ENCODE data around the gene NCAPD3. TPM values are rescaled to one million over a fixed set of nuclear protein-coding genes. Genes with fewer than 3 reads are reported as not detected.

NCAPD3 gene
- total and polyA plus RNA-seq, 2 donors: 7.2 to 24.4 TPM

- H3K4me3 ChIP-seq (ENCODE audit: low read length in 2 of 2): peak overlapping the region; percentile 83 to 88
- no peaks in the 10 kb centered on the region for H3K9me3 ChIP-seq (ENCODE audit: control insufficient read depth in 2 of 2, insufficient read depth in 1 of 2, low read length in 1 of 2)
- 11% methylated on average over 5 of the region's 5 CpGs for WGBS
- no peaks in the 10 kb centered on the region for H3K27me3 ChIP-seq (ENCODE audit: control insufficient read depth in 2 of 2, insufficient read depth in 1 of 2, low read length in 1 of 2)
- peaks cover 12 to 23% of the 10 kb centered on the region in 2 donors for H3K36me3 ChIP-seq (ENCODE audit: control insufficient read depth in 2 of 2, insufficient read depth in 2 of 2, low read length in 1 of 2)
- no peak overlapping the region for H3K27ac ChIP-seq (ENCODE audit: low read depth in 1 of 2, low read length in 1 of 2)
- peak in 4 of 9 donors; percentile 2 to 52 (median 21) for DNase-seq (ENCODE audit: low read depth in 6 of 9, low spot score in 9 of 9)
- peaks cover 26 to 35% of the 10 kb centered on the region in 2 donors for H3K4me1 ChIP-seq (ENCODE audit: control insufficient read depth in 2 of 2, insufficient read depth in 2 of 2, low read length in 2 of 2)
These were observed 646 bp downstream of the NCAPD3 start for GRCh38 chr11:134223121-134223520.

- WGBS: 97% methylated on average over 3 of the region's 3 CpGs
- Histone ChIP-seq H3K27me3 (ENCODE audit: control insufficient read depth in 2 of 2, insufficient read depth in 1 of 2, low read length in 1 of 2) (no peaks in the 10 kb centered on the region), H3K27ac (ENCODE audit: low read depth in 1 of 2, low read length in 1 of 2) (no peak overlapping the region), H3K36me3 (ENCODE audit: control insufficient read depth in 2 of 2, insufficient read depth in 2 of 2, low read length in 1 of 2) (peaks cover 27 to 44% of the 10 kb centered on the region in 2 donors), H3K4me1 (ENCODE audit: control insufficient read depth in 2 of 2, insufficient read depth in 2 of 2, low read length in 2 of 2) (no peaks in the 10 kb centered on the region), H3K4me3 (ENCODE audit: low read length in 2 of 2) (no peak overlapping the region), H3K9me3 (ENCODE audit: control insufficient read depth in 2 of 2, insufficient read depth in 1 of 2, low read length in 1 of 2) (no peaks in the 10 kb centered on the region)
- DNase-seq (ENCODE audit: low read depth in 6 of 9, low spot score in 9 of 9): no peak
These were observed 7.0 kb downstream of the NCAPD3 start for GRCh38 chr11:134216816-134217215.

- WGBS: 98% methylated on average over 7 of the region's 7 CpGs
- Histone ChIP-seq H3K27me3 (ENCODE audit: control insufficient read depth in 2 of 2, insufficient read depth in 1 of 2, low read length in 1 of 2) (no peaks in the 10 kb centered on the region), H3K4me3 (ENCODE audit: low read length in 2 of 2) (no peak overlapping the region), H3K4me1 (ENCODE audit: control insufficient read depth in 2 of 2, insufficient read depth in 2 of 2, low read length in 2 of 2) (no peaks in the 10 kb centered on the region), H3K36me3 (ENCODE audit: control insufficient read depth in 2 of 2, insufficient read depth in 2 of 2, low read length in 1 of 2) (peaks cover 27 to 47% of the 10 kb centered on the region in 2 donors), H3K9me3 (ENCODE audit: control insufficient read depth in 2 of 2, insufficient read depth in 1 of 2, low read length in 1 of 2) (no peaks in the 10 kb centered on the region), H3K27ac (ENCODE audit: low read depth in 1 of 2, low read length in 1 of 2) (no peak overlapping the region)
- no peak for DNase-seq (ENCODE audit: low read depth in 6 of 9, low spot score in 9 of 9)
These were observed 7.9 kb downstream of the NCAPD3 start for GRCh38 chr11:134215836-134216235.

- Histone ChIP-seq H3K9me3 (ENCODE audit: control insufficient read depth in 2 of 2, insufficient read depth in 1 of 2, low read length in 1 of 2) (no peaks in the 10 kb centered on the region), H3K27me3 (ENCODE audit: control insufficient read depth in 2 of 2, insufficient read depth in 1 of 2, low read length in 1 of 2) (no peaks in the 10 kb centered on the region), H3K4me1 (ENCODE audit: control insufficient read depth in 2 of 2, insufficient read depth in 2 of 2, low read length in 2 of 2) (no peaks in the 10 kb centered on the region), H3K36me3 (ENCODE audit: control insufficient read depth in 2 of 2, insufficient read depth in 2 of 2, low read length in 1 of 2) (peaks cover 37 to 75% of the 10 kb centered on the region in 2 donors), H3K4me3 (ENCODE audit: low read length in 2 of 2) (no peak overlapping the region), H3K27ac (ENCODE audit: low read depth in 1 of 2, low read length in 1 of 2) (no peak overlapping the region)
- peak in 4 of 9 donors; percentile 17 to 49 (median 35) for DNase-seq (ENCODE audit: low read depth in 6 of 9, low spot score in 9 of 9)
- WGBS: 91% methylated on average over 16 of the region's 16 CpGs
These were observed 16.1 kb downstream of the NCAPD3 start for GRCh38 chr11:134207538-134208239.

- Histone ChIP-seq H3K9me3 (ENCODE audit: control insufficient read depth in 2 of 2, insufficient read depth in 1 of 2, low read length in 1 of 2) (no peaks in the 10 kb centered on the region), H3K27ac (ENCODE audit: low read depth in 1 of 2, low read length in 1 of 2) (no peak overlapping the region), H3K4me3 (ENCODE audit: low read length in 2 of 2) (no peak overlapping the region), H3K27me3 (ENCODE audit: control insufficient read depth in 2 of 2, insufficient read depth in 1 of 2, low read length in 1 of 2) (no peaks in the 10 kb centered on the region), H3K4me1 (ENCODE audit: control insufficient read depth in 2 of 2, insufficient read depth in 2 of 2, low read length in 2 of 2) (no peaks in the 10 kb centered on the region), H3K36me3 (ENCODE audit: control insufficient read depth in 2 of 2, insufficient read depth in 2 of 2, low read length in 1 of 2) (peaks cover 48 to 87% of the 10 kb centered on the region in 2 donors)
- WGBS: 98% methylated on average over 5 of the region's 5 CpGs
- no peak for DNase-seq (ENCODE audit: low read depth in 6 of 9, low spot score in 9 of 9)
These were observed 17.6 kb downstream of the NCAPD3 start for GRCh38 chr11:134206185-134206584.

GRCh38 chr11:134205729-134206128 is 18.0 kb downstream of the NCAPD3 start:
- H3K27ac ChIP-seq (ENCODE audit: low read depth in 1 of 2, low read length in 1 of 2): no peak overlapping the region
- H3K4me1 ChIP-seq (ENCODE audit: control insufficient read depth in 2 of 2, insufficient read depth in 2 of 2, low read length in 2 of 2): no peaks in the 10 kb centered on the region
- peaks cover 51 to 87% of the 10 kb centered on the region in 2 donors for H3K36me3 ChIP-seq (ENCODE audit: control insufficient read depth in 2 of 2, insufficient read depth in 2 of 2, low read length in 1 of 2)
- WGBS: 95% methylated on average over 9 of the region's 9 CpGs
- no peaks in the 10 kb centered on the region for H3K27me3 ChIP-seq (ENCODE audit: control insufficient read depth in 2 of 2, insufficient read depth in 1 of 2, low read length in 1 of 2)
- DNase-seq (ENCODE audit: low read depth in 6 of 9, low spot score in 9 of 9): no peak
- no peaks in the 10 kb centered on the region for H3K9me3 ChIP-seq (ENCODE audit: control insufficient read depth in 2 of 2, insufficient read depth in 1 of 2, low read length in 1 of 2)
- no peak overlapping the region for H3K4me3 ChIP-seq (ENCODE audit: low read length in 2 of 2)

- WGBS: 98% methylated on average over 4 of the region's 4 CpGs
- H3K27ac ChIP-seq (ENCODE audit: low read depth in 1 of 2, low read length in 1 of 2): no peak overlapping the region
- H3K9me3 ChIP-seq (ENCODE audit: control insufficient read depth in 2 of 2, insufficient read depth in 1 of 2, low read length in 1 of 2): no peaks in the 10 kb centered on the region
- no peaks in the 10 kb centered on the region for H3K27me3 ChIP-seq (ENCODE audit: control insufficient read depth in 2 of 2, insufficient read depth in 1 of 2, low read length in 1 of 2)
- DNase-seq (ENCODE audit: low read depth in 6 of 9, low spot score in 9 of 9): no peak
- H3K4me1 ChIP-seq (ENCODE audit: control insufficient read depth in 2 of 2, insufficient read depth in 2 of 2, low read length in 2 of 2): no peaks in the 10 kb centered on the region
- peaks cover 42 to 76% of the 10 kb centered on the region in 2 donors for H3K36me3 ChIP-seq (ENCODE audit: control insufficient read depth in 2 of 2, insufficient read depth in 2 of 2, low read length in 1 of 2)
- H3K4me3 ChIP-seq (ENCODE audit: low read length in 2 of 2): no peak overlapping the region
These were observed 21.1 kb downstream of the NCAPD3 start for GRCh38 chr11:134202661-134203060.

GRCh38 chr11:134200688-134201087 is 23.1 kb downstream of the NCAPD3 start:
- H3K27me3 ChIP-seq (ENCODE audit: control insufficient read depth in 2 of 2, insufficient read depth in 1 of 2, low read length in 1 of 2): no peaks in the 10 kb centered on the region
- no peak overlapping the region for H3K4me3 ChIP-seq (ENCODE audit: low read length in 2 of 2)
- no peaks in the 10 kb centered on the region for H3K4me1 ChIP-seq (ENCODE audit: control insufficient read depth in 2 of 2, insufficient read depth in 2 of 2, low read length in 2 of 2)
- no peak overlapping the region for H3K27ac ChIP-seq (ENCODE audit: low read depth in 1 of 2, low read length in 1 of 2)
- peaks cover 34 to 70% of the 10 kb centered on the region in 2 donors for H3K36me3 ChIP-seq (ENCODE audit: control insufficient read depth in 2 of 2, insufficient read depth in 2 of 2, low read length in 1 of 2)
- no peak for DNase-seq (ENCODE audit: low read depth in 6 of 9, low spot score in 9 of 9)
- WGBS: 98% methylated on average over 6 of the region's 6 CpGs
- no peaks in the 10 kb centered on the region for H3K9me3 ChIP-seq (ENCODE audit: control insufficient read depth in 2 of 2, insufficient read depth in 1 of 2, low read length in 1 of 2)

- Histone ChIP-seq H3K9me3 (ENCODE audit: control insufficient read depth in 2 of 2, insufficient read depth in 1 of 2, low read length in 1 of 2) (no peaks in the 10 kb centered on the region), H3K36me3 (ENCODE audit: control insufficient read depth in 2 of 2, insufficient read depth in 2 of 2, low read length in 1 of 2) (peaks cover 32 to 61% of the 10 kb centered on the region in 2 donors), H3K27ac (ENCODE audit: low read depth in 1 of 2, low read length in 1 of 2) (no peak overlapping the region), H3K27me3 (ENCODE audit: control insufficient read depth in 2 of 2, insufficient read depth in 1 of 2, low read length in 1 of 2) (no peaks in the 10 kb centered on the region), H3K4me3 (ENCODE audit: low read length in 2 of 2) (no peak overlapping the region), H3K4me1 (ENCODE audit: control insufficient read depth in 2 of 2, insufficient read depth in 2 of 2, low read length in 2 of 2) (no peaks in the 10 kb centered on the region)
- DNase-seq (ENCODE audit: low read depth in 6 of 9, low spot score in 9 of 9): no peak
- WGBS: 99% methylated on average over 9 of the region's 9 CpGs
These were observed 24.2 kb downstream of the NCAPD3 start for GRCh38 chr11:134199531-134199930.
